ENCODE data around the gene PLXNA4.

The PLXNA4 gene

GRCh38 chr7:132155715-132156114 is 420.6 kb downstream of the PLXNA4 start:
- H3K27ac ChIP-seq: no peak overlapping the region
- no peak for DNase-seq (ENCODE audit: low spot score)
- TF ChIP-seq CTCF (conservative IDR thresholded peaks at IDR 0.05; ENCODE audit: low read depth): no peak
- CTCF ChIA-PET: no interaction called here
- POLR2A ChIA-PET (ENCODE audit: low non-redundant PET): no interaction called here

- DNase-seq (ENCODE audit: low spot score): no peak
- H3K27ac ChIP-seq: no peak overlapping the region
- no peak for TF ChIP-seq CTCF (conservative IDR thresholded peaks at IDR 0.05; ENCODE audit: low read depth)
- ChIA-PET CTCF (no interaction called here), POLR2A (ENCODE audit: low non-redundant PET) (no interaction called here)
Observed at GRCh38 chr7:132154695-132155471, 421.4 kb downstream of the PLXNA4 start.

DNA sequence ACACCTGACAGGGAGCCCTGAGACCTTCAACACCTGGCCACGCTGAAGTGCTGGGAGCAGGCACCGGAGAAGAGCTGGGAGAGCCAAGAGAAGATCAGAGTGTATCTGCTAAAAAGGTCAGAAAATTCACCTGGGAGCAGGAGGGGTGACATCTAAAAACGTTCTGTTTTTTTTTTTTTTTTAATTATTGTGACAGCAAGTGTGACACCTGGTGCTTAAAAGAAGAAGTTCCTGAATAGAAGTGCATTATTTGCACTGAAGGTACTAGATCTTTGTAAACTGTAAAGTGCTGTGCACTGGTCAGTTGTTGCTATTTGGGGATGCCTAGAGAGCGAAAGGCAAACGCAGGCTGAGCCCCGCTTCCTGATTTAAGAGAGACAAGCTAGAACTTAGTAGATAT is 422.0 kb downstream of the PLXNA4 start:
- DNase-seq (ENCODE audit: low spot score): no peak
- no peak overlapping the region for H3K27ac ChIP-seq
- POLR2A ChIA-PET (ENCODE audit: low non-redundant PET): no interaction called here
- CTCF ChIA-PET: no interaction called here
- no peak for TF ChIP-seq CTCF (conservative IDR thresholded peaks at IDR 0.05; ENCODE audit: low read depth)

DNA sequence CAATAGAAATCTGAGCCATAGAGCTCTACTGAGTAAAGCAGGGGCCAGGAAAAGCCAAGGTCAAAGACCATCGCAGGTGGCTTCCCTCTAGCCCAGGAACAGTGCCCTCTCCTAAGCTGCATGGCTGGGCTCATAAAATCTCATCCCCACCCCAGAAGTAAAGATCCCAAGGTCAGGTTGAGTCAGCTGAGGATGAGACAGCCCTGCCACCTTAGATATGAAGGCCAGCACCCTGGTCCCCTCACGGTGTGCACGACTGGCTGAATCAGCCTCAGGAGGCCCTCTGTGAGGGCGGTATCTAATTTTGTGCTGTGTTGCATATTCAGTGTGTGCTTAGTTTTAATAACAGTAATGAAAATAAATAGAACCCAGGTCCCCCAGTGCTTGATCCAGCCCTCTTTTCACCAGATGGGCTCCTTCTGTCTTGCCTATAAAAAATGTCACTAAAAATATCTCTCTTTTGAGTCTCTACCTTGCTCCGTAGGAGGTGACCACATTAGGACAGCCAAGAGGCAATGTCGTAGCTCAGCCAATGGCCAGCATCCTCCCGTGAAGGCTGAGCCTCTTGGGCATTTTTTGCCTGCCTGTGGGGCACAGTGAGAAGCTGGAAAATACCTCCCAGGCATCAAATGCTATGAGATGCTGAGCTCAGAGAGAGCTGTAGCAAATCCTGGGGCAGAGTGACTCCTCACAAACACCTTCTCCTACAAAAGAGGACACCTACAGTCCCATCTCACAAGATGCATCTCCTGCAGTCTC is 424.0 kb downstream of the PLXNA4 start:
- H3K27ac ChIP-seq: no peak overlapping the region
- no peak for TF ChIP-seq CTCF (conservative IDR thresholded peaks at IDR 0.05; ENCODE audit: low read depth)
- ChIA-PET CTCF (interaction anchor here (2.0 kb wide), 1 partner anchor 207 kb away, joined by 7 read pairs; no protein-coding TSS in a partner anchor), POLR2A (ENCODE audit: low non-redundant PET) (no interaction called here)
- DNase-seq (ENCODE audit: low spot score): no peak

GRCh38 chr7:132150711-132151110 is 425.6 kb downstream of the PLXNA4 start:
- ChIA-PET POLR2A (ENCODE audit: low non-redundant PET) (no interaction called here), CTCF (no interaction called here)
- no peak for TF ChIP-seq CTCF (conservative IDR thresholded peaks at IDR 0.05; ENCODE audit: low read depth)
- DNase-seq (ENCODE audit: low spot score): no peak
- H3K27ac ChIP-seq: no peak overlapping the region

- ChIA-PET CTCF (no interaction called here), POLR2A (ENCODE audit: low non-redundant PET) (no interaction called here)
- TF ChIP-seq CTCF (conservative IDR thresholded peaks at IDR 0.05; ENCODE audit: low read depth): no peak
- DNase-seq (ENCODE audit: low spot score): no peak
- no peak overlapping the region for H3K27ac ChIP-seq
Observed at GRCh38 chr7:132149436-132150304, 426.6 kb downstream of the PLXNA4 start.
